ENCODE results near the gene TRIM24. TPM values are rescaled to one million over a fixed set of nuclear protein-coding genes. Genes with fewer than 3 reads are reported as not detected.
"Not testable (repeated sequence)": the region's sequence is repeated elsewhere in the genome, so short reads cannot be mapped to it uniquely, and the experiment has no call there.

Gene TRIM24
- total RNA-seq, 1 donor from 2014 or later: 116 TPM

DNA sequence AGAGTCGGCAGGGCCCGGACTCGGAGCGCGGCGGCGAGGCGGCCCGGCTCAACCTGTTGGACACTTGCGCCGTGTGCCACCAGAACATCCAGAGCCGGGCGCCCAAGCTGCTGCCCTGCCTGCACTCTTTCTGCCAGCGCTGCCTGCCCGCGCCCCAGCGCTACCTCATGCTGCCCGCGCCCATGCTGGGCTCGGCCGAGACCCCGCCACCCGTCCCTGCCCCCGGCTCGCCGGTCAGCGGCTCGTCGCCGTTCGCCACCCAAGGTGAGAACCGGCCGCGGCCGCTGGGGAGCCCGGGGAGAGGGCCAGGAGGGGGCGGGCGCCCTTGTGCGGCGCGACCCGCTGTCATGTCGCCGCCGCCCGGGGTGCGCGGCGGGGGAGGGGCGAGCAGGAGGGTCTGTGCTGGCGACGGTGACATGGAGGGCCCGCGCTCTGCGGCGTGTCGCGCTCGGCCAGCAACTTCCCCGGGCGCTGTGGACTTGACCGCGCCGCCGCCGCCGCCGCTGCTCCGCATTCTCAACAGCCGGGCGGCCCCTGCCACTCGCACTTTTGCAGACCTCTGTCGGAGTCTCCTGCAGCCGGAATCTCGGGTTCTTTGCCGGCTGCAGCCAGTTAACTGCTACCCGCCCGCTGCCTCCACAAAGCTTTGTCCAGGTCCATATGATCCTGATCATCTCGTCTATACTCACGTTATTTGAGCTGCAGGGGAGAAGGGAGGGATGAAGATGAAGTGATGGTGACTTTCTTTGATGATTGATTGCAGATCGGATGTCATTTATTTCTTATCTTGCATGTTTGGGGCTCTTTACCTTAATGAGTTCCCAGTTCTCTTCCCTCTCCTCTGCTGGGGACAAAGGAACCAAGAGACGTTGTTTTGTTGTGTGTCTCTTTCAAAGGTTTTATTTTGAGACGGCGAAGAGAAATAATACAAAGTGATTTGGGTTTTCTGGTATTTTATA lies 869 bp downstream of the TRIM24 start:
- Histone ChIP-seq H4K20me1 (ENCODE audit: low read depth) (peaks cover 52% of the 10 kb centered on the region), H3K36me3 (peaks cover 8% of the 10 kb centered on the region), H3K4me2 (peak overlapping the region; percentile 90), H3K9ac (peak overlapping the region; percentile 76), H3K4me1 (peaks cover 42% of the 10 kb centered on the region), H2AFZ (replicated peaks) (no peak overlapping the region), H3F3A (ENCODE audit: low read depth) (peaks cover 44% of the 10 kb centered on the region), H3K27ac (peak overlapping the region; percentile 96), H3K27me3 (no peaks in the 10 kb centered on the region), H3K79me2 (ENCODE audit: low read depth) (peaks cover 58% of the 10 kb centered on the region), H3K4me3 (peak overlapping the region; percentile 97), H3K9me3 (ENCODE audit: low read depth) (no peaks in the 10 kb centered on the region)
- no peak for TF ChIP-seq EZH2phosphoT487 (IDR thresholded peaks at IDR 0.05)
- Mint-ChIP-seq H3K4me1 (peaks cover 27% of the 10 kb centered on the region), H3K4me3 (peak overlapping the region; percentile 100), H3K9me3 (peaks cover 32% of the 10 kb centered on the region), H3K36me3 (peaks cover 40% of the 10 kb centered on the region), H3K27ac (peak overlapping the region; percentile 100), H3K27me3 (ENCODE audit: insufficient read depth, low read depth) (peaks cover 4% of the 10 kb centered on the region)
- DNase-seq (ENCODE audit: low spot score): peak; percentile 75

- H3K9me3 ChIP-seq (ENCODE audit: low read depth); DNase-seq (ENCODE audit: low spot score); H2AFZ ChIP-seq (replicated peaks); H3K36me3 ChIP-seq; H3K27me3 ChIP-seq; H3K9ac ChIP-seq; H3K27ac Mint-ChIP-seq; H3K27me3 Mint-ChIP-seq (ENCODE audit: insufficient read depth, low read depth); H3K27ac ChIP-seq: not testable (repeated sequence)
- Mint-ChIP-seq H3K36me3 (peaks cover 63% of the 10 kb centered on the region), H3K9me3 (peaks cover 54% of the 10 kb centered on the region), H3K4me1 (peaks cover 20% of the 10 kb centered on the region), H3K4me3 (peak overlapping the region; percentile 83)
- H3K4me3 ChIP-seq: peak overlapping the region; percentile 97
- H3K4me2 ChIP-seq: peak overlapping the region; percentile 72
- H3K79me2 ChIP-seq (ENCODE audit: low read depth): peaks cover 82% of the 10 kb centered on the region
- peaks cover 75% of the 10 kb centered on the region for H4K20me1 ChIP-seq (ENCODE audit: low read depth)
- peaks cover 39% of the 10 kb centered on the region for H3F3A ChIP-seq (ENCODE audit: low read depth)
- H3K4me1 ChIP-seq: peaks cover 50% of the 10 kb centered on the region
These were observed 3.2 kb downstream of the TRIM24 start for GRCh38 chr7:138463291-138463618.

GRCh38 chr7:138465046-138465445 lies 5.0 kb downstream of the TRIM24 start:
- H3K4me2 ChIP-seq: peak overlapping the region; percentile 72
- no peaks in the 10 kb centered on the region for H3K27me3 ChIP-seq
- DNase-seq (ENCODE audit: low spot score): no peak
- peaks cover 8% of the 10 kb centered on the region for H3K36me3 ChIP-seq
- peaks cover 7% of the 10 kb centered on the region for H3K4me1 Mint-ChIP-seq
- peak overlapping the region; percentile 97 for H3K4me3 ChIP-seq
- no peak overlapping the region for H3K27ac Mint-ChIP-seq
- H3K27ac ChIP-seq: peak overlapping the region; percentile 59
- H3F3A ChIP-seq (ENCODE audit: low read depth): peaks cover 33% of the 10 kb centered on the region
- no peak for TF ChIP-seq EZH2phosphoT487 (IDR thresholded peaks at IDR 0.05)
- TF ChIP-seq EZH2 (IDR thresholded peaks at IDR 0.05): no peak
- TF ChIP-seq, protein P1, sequence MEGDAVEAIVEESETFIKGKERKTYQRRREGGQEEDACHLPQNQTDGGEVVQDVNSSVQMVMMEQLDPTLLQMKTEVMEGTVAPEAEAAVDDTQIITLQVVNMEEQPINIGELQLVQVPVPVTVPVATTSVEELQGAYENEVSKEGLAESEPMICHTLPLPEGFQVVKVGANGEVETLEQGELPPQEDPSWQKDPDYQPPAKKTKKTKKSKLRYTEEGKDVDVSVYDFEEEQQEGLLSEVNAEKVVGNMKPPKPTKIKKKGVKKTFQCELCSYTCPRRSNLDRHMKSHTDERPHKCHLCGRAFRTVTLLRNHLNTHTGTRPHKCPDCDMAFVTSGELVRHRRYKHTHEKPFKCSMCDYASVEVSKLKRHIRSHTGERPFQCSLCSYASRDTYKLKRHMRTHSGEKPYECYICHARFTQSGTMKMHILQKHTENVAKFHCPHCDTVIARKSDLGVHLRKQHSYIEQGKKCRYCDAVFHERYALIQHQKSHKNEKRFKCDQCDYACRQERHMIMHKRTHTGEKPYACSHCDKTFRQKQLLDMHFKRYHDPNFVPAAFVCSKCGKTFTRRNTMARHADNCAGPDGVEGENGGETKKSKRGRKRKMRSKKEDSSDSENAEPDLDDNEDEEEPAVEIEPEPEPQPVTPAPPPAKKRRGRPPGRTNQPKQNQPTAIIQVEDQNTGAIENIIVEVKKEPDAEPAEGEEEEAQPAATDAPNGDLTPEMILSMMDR (IDR thresholded peaks at IDR 0.05): no peak
- H2AFZ ChIP-seq (replicated peaks): no peak overlapping the region
- peaks cover 40% of the 10 kb centered on the region for H3K4me1 ChIP-seq
- H3K9me3 ChIP-seq (ENCODE audit: low read depth): no peaks in the 10 kb centered on the region
- H3K9me3 Mint-ChIP-seq: peaks cover 70% of the 10 kb centered on the region
- peak overlapping the region; percentile 22 for H3K4me3 Mint-ChIP-seq
- peaks cover 74% of the 10 kb centered on the region for H3K36me3 Mint-ChIP-seq
- H3K79me2 ChIP-seq (ENCODE audit: low read depth): peaks cover 99% of the 10 kb centered on the region
- H3K9ac ChIP-seq: no peak overlapping the region
- peaks cover 93% of the 10 kb centered on the region for H4K20me1 ChIP-seq (ENCODE audit: low read depth)
- H3K27me3 Mint-ChIP-seq (ENCODE audit: insufficient read depth, low read depth): peaks cover 7% of the 10 kb centered on the region

DNA sequence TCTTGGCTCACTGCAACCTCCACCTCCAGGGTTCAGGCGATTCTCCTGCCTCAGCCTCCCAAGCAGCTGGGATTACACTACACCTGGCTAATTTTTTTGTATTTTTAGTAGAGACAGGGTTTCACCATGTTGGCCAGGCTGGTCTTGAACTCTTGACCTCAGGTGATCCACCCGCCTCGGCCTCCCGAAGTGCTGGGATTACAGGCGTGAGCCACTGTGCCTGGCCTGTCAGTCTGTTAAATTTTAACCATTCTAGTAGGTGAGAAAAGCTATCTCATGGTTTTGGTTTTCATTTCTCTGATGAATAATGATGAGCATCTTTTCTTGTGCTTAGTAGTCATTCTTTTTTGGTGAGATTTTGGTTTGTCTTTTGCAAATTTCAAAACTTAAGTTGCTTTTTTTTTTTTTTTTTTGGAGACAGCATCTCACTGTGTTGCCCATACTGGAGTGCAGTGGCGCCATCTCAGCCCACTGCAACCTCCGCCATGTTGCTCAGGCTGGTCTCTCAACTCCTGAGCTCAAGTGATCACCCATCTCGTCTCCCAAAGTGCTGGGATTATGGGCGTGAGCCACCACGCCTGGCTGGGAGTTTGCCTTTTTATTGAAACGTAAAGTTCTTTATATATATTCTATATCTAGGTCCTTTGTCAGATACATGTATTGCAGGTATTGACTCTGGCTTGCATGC lies 6.2 kb downstream of the TRIM24 start:
- H3K79me2 ChIP-seq (ENCODE audit: low read depth): peaks cover 100% of the 10 kb centered on the region
- not testable (repeated sequence) for H3K9ac ChIP-seq; H3K4me3 Mint-ChIP-seq; H3K27me3 Mint-ChIP-seq (ENCODE audit: insufficient read depth, low read depth); H3K4me1 Mint-ChIP-seq; H3K4me3 ChIP-seq; H2AFZ ChIP-seq (replicated peaks); H3K27me3 ChIP-seq; H3K27ac ChIP-seq; H3K36me3 ChIP-seq; H3K27ac Mint-ChIP-seq; DNase-seq (ENCODE audit: low spot score); H3K9me3 ChIP-seq (ENCODE audit: low read depth)
- H3K4me1 ChIP-seq: peaks cover 40% of the 10 kb centered on the region
- Mint-ChIP-seq H3K36me3 (peaks cover 77% of the 10 kb centered on the region), H3K9me3 (peaks cover 74% of the 10 kb centered on the region)
- H3F3A ChIP-seq (ENCODE audit: low read depth): peaks cover 24% of the 10 kb centered on the region
- peak overlapping the region; percentile 72 for H3K4me2 ChIP-seq
- H4K20me1 ChIP-seq (ENCODE audit: low read depth): peaks cover 98% of the 10 kb centered on the region

All from neural progenitor cell (in vitro differentiated cells).